GM18502 (cell line): Measurements from ENCODE around the gene UBALD1.
A peak's percentile ranks its signal among the peaks of the same experiment; 100 is the strongest.

ENCODE experiments used
- ATAC-seq: cut with Tn5 transposase; IDR thresholded peaks from one replicate; pipeline ENCODE4 v1.9.1; 2021; ENCODE audit warnings: mild to moderate bottlenecking; ENCODE audit not compliant: unreplicated experiment, poor library complexity

UBALD1 gene

DNA sequence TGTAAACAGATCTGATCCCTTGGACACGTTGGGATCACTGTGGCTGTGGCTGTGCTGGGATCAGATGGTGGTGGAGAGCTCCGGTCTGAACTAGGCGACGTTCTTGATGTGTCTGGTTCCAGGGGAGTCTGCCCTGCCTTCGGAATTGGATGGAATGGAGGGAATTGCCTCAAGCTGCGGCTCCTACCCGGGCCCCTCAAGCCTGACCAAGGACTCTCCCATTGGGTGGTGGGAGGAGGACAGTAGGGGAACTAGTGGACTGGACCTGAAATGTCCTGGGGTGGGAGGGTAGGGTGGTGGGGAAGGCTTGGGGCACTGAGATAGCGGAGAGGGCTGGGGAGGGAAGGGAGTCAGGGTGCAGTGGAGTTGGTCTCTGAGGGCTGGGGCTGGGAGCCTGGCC lies 3.2 kb upstream of the UBALD1 start:
- ATAC-seq = no peak

DNA sequence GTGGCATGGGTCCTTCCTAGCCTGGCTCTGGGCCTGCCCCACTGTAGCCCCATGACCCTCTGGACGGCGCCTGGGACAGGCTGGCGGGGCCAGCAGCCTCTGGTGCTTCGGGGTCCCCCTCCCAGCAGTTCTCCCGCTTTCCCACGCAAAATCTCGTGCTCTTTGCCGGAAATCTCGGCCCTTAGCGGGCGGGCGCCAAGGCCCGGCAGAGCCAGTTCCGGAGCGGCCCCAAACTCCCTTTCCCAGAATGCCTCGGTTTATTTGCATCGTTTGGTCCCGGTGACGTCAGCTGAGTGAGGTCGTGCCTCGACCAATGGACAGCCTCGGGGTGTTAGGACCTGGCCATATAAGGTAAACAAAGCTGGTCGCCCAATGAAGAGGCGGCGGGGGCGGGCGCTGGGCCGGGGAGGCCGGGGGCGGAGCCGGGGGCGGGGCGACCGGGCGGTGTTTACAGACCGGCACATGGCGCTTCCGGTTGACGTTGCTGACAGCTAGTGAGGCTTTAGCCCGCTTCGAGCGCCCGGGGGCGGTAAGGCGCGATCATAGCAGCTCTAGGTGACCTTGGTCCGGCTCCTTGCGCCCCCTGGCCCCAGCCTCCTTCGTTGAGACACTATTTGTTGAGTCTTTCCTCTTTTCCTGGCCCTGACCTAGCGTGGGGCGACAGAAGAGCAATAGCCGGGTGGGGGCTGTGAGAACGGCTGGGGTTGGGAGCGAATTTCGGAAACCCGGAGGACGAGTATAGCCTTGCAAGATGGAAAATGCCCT lies 1.5 kb upstream of the UBALD1 start:
- peak; percentile 79 for ATAC-seq

DNA sequence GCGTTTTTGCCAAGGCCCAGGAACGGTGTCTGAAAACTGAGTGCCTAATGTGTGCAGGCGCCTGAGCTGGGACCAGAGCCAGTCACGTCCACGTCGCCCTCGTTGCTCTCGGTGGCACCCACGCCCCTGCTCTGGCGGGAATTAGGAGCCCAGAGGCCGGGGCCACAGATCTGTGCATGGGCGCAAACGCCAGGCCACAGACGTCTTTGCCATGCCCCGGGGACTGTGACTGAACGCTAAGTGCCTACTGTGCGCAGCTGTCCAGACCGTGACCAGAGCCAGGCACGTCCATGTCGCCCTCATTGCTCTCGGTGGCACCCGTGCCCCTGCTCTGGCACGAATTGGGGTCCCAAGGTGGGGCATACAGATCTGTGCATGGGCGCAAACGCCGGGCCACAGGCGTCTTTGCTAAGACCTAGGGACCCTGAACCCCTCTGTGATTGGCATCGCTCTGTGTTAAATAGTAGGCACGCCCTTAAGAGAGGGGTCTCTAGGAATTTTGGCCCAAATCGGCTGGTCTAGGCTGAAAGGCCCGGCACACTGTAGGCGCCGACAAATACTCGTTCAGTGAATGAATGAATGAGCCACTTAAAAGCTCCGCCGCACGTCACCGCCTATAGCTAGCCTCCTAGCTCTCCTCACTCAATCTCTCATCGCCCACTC lies 827 bp upstream of the UBALD1 start:
- no peak for ATAC-seq

DNA sequence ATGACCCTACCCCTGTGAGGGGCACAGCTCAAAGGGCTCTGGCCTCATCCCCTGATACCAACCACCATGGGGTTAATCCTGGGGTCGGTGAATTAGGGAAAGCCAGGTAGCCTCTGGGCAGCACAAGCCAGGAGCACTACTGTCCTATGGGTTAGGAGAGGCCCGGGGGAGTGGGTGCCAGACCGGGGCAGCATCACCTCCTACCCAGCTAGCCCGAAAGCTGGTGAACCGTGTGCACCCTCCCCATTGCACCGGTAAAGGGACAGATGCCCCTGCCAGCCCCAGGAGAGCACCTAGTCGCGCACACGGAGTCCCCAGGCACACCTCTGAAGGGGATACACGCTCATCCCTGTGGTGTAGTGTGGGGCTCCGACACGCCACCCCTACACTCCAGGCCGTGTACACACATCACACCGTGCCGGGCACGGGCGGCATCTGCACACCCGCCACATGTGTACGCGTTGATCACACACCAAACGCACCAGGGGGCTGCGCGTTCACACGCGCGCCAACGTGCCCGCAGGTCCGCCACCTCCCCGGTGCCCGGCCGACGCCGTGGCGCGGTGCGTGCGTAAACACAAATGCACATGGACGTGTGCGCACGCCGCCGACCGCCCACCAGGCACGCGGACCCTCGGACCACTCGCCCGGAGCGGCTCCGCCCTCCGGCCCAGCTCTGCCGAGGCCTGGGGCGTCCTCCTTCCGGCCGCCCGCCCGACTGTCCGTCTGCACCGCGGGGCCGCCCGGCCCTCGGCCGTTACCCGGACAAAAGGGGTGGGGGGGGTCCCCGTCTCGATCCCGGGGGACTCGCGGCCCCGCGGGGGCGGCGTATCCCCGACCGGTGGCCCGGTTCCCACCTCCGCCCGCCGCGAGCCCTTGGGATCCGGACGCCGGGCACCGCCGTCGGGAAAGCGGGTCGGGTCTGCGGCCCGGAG lies 785 bp downstream of the UBALD1 start:
- no peak for ATAC-seq

GRCh38 chr16:4612977-4613635 lies 1.6 kb downstream of the UBALD1 start:
- no peak for ATAC-seq

- ATAC-seq = no peak
These were observed 2.2 kb downstream of the UBALD1 start for GRCh38 chr16:4612474-4612931.

DNA sequence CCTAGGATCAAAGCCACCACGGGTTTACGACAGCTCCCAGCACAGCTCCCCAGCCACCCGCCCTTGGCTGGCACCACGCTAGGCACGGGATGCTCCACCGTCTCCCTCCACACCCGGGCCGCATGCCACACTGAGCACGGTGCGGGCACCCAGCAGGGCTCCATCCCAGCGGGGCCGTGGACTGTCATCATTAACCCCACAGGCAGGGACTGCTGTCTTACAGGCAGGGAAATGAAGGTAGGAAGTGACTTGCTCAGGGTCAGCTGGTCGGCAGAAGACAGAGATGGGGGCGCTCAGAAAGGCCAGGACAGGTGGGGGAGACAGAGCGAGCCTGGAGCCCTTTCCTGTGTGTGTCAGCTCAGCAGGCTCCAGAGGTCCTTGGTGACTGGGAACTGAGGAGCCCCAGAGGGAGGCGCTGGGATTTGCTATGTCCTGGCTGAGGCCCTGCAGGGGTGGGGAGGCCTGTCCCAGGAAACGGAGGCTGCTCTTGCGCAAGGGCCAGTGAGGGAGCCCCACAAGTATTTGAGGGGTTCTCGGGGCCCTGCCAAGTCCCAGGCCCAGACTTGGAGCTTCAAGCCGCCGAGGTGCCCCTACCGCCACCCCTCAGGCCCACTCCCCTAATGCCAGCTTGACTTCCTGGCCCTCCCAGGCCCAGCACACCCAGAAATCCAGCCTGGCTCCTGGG lies 3.2 kb downstream of the UBALD1 start:
- no peak for ATAC-seq

GRCh38 chr16:4610011-4611005 lies 4.4 kb downstream of the UBALD1 start:
- ATAC-seq = no peak

GRCh38 chr16:4609200-4610010 lies 5.3 kb downstream of the UBALD1 start:
- ATAC-seq = no peak

DNA sequence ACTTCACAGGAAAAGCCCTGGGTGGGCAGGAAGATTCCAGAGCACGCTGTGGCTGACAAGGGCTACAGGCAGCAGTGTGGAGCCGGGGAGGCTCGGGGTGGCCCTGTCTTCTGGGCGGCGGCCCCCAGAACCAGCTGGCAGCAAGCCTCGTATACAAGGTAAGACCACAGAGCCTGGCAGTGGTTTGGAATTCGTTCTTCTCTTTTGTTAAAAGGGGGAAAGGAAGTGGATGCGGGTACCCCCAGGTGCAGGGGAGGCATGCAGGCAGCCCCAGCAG lies 6.0 kb downstream of the UBALD1 start:
- no peak for ATAC-seq

DNA sequence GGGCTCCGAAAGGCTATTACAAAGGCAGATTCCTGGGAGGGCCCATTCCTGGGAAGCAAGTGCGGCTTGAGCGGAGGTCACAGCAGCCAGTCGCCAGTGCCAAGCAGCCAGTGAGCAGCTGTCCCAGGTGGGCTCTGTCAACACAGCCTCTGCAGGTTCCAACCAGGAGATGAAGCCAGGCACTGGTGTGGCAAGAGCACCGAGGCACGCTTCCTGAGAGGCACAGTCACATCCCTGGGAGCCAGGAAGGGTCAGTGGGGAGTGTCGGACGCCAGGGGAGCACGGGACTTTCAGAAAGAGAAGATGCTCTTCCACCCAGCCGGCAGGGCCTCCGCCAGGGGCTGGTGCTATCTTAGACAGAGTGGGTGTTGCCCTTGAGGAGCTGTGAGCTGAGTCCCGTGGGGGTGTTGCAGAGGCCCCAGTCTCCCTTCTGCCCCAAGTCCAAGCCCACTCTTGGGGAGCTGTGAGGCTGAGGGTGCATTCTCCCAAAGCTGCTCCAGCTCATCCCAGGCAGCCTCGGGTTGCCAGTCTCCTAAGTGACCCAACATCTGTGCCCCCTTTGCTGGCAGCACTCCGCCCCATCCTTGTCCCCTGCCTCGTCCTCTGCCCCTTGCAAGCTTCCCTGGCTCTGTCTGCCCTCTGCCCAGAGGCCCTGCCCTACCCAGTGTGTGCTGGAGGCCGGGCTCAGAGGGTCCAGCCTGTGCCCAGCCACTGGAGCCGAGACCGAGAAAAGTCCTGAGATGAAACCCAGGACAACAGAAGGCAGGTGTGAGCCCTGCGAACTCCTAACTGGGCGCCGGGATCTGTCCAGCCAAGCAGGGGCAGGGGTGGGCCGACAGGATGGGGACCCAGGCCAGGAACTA lies 6.6 kb downstream of the UBALD1 start:
- no peak for ATAC-seq

GRCh38 chr16:4606354-4606753 lies 8.3 kb downstream of the UBALD1 start:
- no peak for ATAC-seq

DNA sequence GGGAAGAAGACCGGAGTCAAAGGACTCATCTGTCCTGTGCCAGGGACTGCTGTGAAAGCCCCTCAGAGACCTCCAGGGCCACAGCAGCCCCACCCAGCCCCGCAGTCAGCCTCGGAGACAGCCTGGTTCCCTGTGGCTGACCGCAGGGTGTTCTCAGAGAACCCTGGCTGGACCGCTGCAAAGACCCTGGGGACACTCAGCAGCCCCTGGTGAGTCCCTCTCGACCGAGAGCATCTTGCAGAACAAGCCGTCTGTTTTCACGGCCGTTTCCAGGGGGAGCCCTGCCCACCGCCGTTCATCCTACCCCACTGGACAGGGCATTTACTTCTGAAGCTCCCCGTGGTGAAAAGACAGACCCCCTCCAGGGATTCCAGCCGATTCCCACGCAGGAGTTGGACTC lies 10.3 kb downstream of the UBALD1 start:
- no peak for ATAC-seq

DNA sequence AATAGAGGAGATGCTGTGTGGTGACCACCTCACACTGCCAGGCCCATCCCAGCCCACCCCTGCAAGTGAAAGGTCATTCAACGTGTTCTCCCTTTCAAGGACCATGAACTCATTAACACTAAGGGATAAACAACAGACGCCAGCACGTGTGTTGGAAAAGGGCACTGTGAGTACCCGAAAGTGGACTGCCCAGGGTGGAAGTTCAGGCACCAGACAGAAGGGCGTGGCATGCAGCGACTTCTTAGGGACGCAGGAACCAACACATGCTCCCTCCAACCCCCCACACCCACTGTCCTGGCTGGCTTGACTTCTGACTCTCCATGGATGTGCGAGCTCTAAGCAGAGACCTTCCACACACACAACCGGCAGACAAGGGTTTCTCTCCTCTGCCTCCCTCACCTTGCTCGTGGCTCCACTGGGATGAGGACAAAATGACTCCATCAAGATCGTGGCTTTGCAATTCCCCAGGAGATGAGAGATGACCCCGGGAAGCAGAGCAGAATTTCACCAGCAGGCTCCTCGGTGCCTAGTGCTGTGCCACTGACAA lies 11.0 kb downstream of the UBALD1 start:
- ATAC-seq = no peak

DNA sequence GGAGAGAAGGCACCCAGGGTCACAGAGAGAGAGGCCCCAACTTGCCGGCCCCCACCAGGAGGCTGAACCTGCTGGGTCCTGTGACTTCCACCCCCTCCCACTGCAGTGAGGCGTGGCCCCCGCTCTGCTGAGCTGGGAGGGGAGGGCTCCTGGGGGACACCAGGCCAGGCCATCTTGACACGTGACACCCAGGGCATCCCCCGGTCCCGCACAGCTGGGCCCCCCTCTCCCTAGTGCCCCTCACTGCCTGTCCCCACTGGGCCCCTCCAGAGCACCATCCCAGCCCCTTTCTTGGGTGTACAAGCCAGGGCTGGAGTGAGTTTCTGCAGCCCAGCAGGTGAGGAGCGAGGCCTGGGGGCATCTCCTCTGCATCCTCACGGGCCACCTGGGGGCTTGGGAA lies 12.4 kb downstream of the UBALD1 start:
- no peak for ATAC-seq

- no peak for ATAC-seq
These were observed 12.9 kb downstream of the UBALD1 start for GRCh38 chr16:4601864-4602186.
